Muscle layer of duodenum (tissue), 2 donors: Measurements from ENCODE around the gene FRZB.
"Not testable (repeated sequence)": the region's sequence is repeated elsewhere in the genome, so short reads cannot be mapped to it uniquely, and the experiment has no call there.

Source experiments
- H3K27ac ChIP-seq: one replicate; pipeline ENCODE4 v1.7.0; 2013; ENCODE audit warnings: mild to moderate bottlenecking, low read length
- H3K27me3 ChIP-seq: one replicate; pipeline ENCODE4 v1.7.0; 2013; ENCODE audit warnings: low read depth, mild to moderate bottlenecking, control low read depth, low read length
- H3K36me3 ChIP-seq, 2 donors: one replicate each; pipeline ENCODE4 v1.7.0; 2013; ENCODE audit warnings: low read length in 2 of 2, control low read depth in 1 of 2, mild to moderate bottlenecking in 1 of 2; ENCODE audit not compliant: insufficient read depth in 2 of 2, control insufficient read depth in 1 of 2
- H3K4me1 ChIP-seq, 2 donors: one replicate each; pipeline ENCODE4 v1.7.0; 2013; ENCODE audit warnings: low read length in 2 of 2, mild to moderate bottlenecking in 2 of 2, control low read depth in 1 of 2, moderate library complexity in 1 of 2; ENCODE audit not compliant: insufficient read depth in 2 of 2, control insufficient read depth in 1 of 2
- H3K4me3 ChIP-seq, 2 donors: one replicate each; pipeline ENCODE4 v1.7.0; 2013; ENCODE audit warnings: low read length in 2 of 2, low read depth in 1 of 2, mild to moderate bottlenecking in 1 of 2
- H3K9me3 ChIP-seq, 2 donors: one replicate each; pipeline ENCODE4 v1.7.0; 2013; ENCODE audit warnings: low read length in 2 of 2, control low read depth in 1 of 2, mild to moderate bottlenecking in 1 of 2; ENCODE audit not compliant: control insufficient read depth in 1 of 2
- donor health status: healthy.

The FRZB gene

DNA sequence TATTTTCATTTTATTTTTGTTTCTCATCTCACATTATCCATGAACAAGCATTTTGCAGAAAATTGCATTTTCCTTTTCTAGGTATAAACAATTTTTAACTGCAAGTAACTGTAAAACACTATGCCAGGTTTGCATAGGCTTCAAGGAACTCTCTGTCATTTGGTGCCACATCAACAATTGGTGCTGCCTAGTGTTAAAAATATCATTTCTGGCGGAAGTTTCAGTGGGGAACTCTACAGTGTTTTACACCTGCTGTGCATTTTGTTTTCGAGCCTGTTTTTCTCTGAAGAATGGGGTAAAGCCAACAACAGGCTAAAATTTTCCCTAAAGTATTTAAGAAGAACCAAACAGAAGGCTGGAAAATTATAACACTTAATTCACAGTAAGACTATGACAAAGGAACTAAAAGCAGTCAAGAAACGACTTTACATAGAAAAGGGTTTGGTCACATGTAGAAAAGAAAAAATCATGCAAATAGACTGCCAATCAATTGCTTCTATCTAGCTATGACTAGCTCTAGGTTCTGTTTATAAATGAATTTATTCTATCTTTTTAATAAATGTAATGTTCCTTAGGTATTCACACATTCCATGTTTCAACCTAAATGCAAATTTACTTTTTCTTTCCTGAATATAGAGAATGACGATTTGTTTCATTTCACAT, 21.4 kb upstream of the FRZB start:
- Histone ChIP-seq H3K9me3 (no peaks in the 10 kb centered on the region), H3K36me3 (no peaks in the 10 kb centered on the region), H3K4me1 (no peaks in the 10 kb centered on the region), H3K27ac (no peak overlapping the region), H3K27me3 (no peaks in the 10 kb centered on the region), H3K4me3 (no peak overlapping the region)

GRCh38 chr2:182887093-182887492, 20.7 kb upstream of the FRZB start:
- no peak overlapping the region for H3K4me3 ChIP-seq
- H3K27me3 ChIP-seq: no peaks in the 10 kb centered on the region
- no peak overlapping the region for H3K27ac ChIP-seq
- H3K9me3 ChIP-seq: no peaks in the 10 kb centered on the region
- H3K36me3 ChIP-seq: no peaks in the 10 kb centered on the region
- H3K4me1 ChIP-seq: no peaks in the 10 kb centered on the region

DNA sequence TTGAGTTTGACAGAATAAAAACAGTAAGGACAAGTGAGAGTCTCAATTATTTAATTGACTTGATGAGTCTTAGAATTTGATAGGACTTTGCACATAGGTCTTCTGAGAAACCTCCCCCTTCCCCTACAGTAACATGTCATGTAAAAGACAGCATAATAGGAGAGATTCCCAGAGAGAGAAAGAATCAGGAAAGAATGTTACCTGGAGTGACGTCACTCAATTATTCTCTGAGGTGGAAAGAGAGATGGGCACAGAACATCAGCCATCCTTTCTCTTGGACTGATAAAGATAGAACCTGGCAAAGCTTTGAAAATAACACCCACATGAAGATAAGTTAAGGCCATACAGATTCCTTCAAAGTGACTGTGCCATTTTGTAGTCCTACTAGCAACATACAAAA, 19.3 kb upstream of the FRZB start:
- no peaks in the 10 kb centered on the region for H3K4me1 ChIP-seq
- no peak overlapping the region for H3K27ac ChIP-seq
- H3K4me3 ChIP-seq: no peak overlapping the region
- no peaks in the 10 kb centered on the region for H3K9me3 ChIP-seq
- no peaks in the 10 kb centered on the region for H3K36me3 ChIP-seq
- no peaks in the 10 kb centered on the region for H3K27me3 ChIP-seq

DNA sequence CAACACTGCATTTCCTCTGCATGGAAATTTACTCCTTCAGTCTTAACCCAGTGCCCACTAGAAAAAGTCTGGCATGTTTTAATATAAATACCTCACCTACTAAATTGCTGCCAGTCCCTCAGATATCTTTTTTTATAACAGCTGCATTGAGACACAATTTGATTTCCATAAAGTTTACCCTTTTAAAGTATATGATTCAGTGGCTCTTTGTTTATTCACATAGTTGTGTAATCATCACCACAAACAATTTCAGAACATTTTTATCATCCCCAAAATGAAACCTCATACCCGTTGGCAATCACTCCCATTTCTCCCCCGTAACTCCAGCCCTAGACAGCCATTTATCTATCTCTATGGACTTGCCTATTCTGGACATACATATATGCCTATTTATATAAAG, 17.0 kb upstream of the FRZB start:
- Histone ChIP-seq H3K4me3 (no peak overlapping the region), H3K27ac (no peak overlapping the region), H3K9me3 (no peaks in the 10 kb centered on the region), H3K4me1 (no peaks in the 10 kb centered on the region), H3K36me3 (no peaks in the 10 kb centered on the region), H3K27me3 (no peaks in the 10 kb centered on the region)

DNA sequence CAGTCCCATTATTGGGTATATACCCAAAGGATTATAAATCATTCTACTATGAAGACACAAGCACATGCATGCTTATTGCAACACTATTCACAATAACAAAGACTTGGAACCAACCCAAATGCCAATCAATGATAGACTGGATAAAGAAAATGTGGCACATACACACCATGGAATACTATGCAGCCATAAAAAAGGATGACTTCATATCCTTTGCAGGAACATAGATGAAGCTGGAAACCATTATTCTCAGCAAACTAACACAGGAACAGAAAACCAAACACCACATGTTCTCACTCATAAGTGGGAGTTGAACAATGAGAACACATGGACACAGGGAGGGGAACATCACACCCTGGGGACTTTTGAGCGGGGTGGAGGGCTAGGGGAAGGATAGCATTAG, 13.7 kb upstream of the FRZB start:
- not testable (repeated sequence) for H3K36me3 ChIP-seq, H3K27ac ChIP-seq, H3K4me3 ChIP-seq, H3K27me3 ChIP-seq, H3K9me3 ChIP-seq, H3K4me1 ChIP-seq

- not testable (repeated sequence) for H3K36me3 ChIP-seq, H3K4me3 ChIP-seq, H3K4me1 ChIP-seq, H3K27ac ChIP-seq, H3K9me3 ChIP-seq, H3K27me3 ChIP-seq
These were observed 10.2 kb upstream of the FRZB start for GRCh38 chr2:182876653-182877052.

DNA sequence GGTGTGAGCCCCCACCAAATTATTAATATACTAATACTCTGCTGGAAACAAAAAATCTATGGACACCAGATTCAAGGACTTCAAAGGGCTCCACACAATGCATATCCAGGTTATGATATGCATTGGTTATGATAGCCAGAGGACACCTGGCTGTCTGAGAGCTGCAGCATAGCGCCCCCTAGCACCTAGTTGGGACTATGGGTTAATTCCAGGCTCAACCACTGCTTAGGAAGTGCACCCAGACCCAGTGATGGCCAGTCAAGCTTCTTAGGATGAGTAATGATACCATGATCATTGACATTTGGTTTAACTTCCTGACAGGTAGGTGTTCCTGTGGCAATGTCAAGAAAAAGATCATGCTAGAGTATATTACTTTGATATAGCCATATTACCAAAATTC, 3.8 kb upstream of the FRZB start:
- H3K27me3 ChIP-seq: no peaks in the 10 kb centered on the region
- H3K36me3 ChIP-seq: no peaks in the 10 kb centered on the region
- peaks cover 0 to 17% of the 10 kb centered on the region in 2 donors for H3K4me1 ChIP-seq
- H3K9me3 ChIP-seq: no peaks in the 10 kb centered on the region
- H3K27ac ChIP-seq: no peak overlapping the region
- H3K4me3 ChIP-seq: no peak overlapping the region

- Histone ChIP-seq H3K4me1 (peaks cover 0 to 17% of the 10 kb centered on the region in 2 donors), H3K9me3 (no peaks in the 10 kb centered on the region), H3K27me3 (no peaks in the 10 kb centered on the region), H3K4me3 (no peak overlapping the region), H3K36me3 (no peaks in the 10 kb centered on the region), H3K27ac (no peak overlapping the region)
These were observed 1.8 kb upstream of the FRZB start for GRCh38 chr2:182868054-182868796.

GRCh38 chr2:182867426-182868053, 1.1 kb upstream of the FRZB start:
- Histone ChIP-seq H3K27me3 (no peaks in the 10 kb centered on the region), H3K4me1 (peaks cover 0 to 17% of the 10 kb centered on the region in 2 donors), H3K4me3 (peak overlapping the region; percentile 71 to 81), H3K9me3 (no peaks in the 10 kb centered on the region), H3K27ac (peak overlapping the region; percentile 8), H3K36me3 (no peaks in the 10 kb centered on the region)

GRCh38 chr2:182866095-182866460, 359 bp downstream of the FRZB start:
- H3K36me3 ChIP-seq: no peaks in the 10 kb centered on the region
- H3K4me1 ChIP-seq: peaks cover 0 to 17% of the 10 kb centered on the region in 2 donors
- H3K27ac ChIP-seq: no peak overlapping the region
- no peaks in the 10 kb centered on the region for H3K27me3 ChIP-seq
- no peaks in the 10 kb centered on the region for H3K9me3 ChIP-seq
- peak overlapping the region; percentile 71 to 81 for H3K4me3 ChIP-seq

- Histone ChIP-seq H3K27me3 (no peaks in the 10 kb centered on the region), H3K4me1 (peaks cover 0 to 17% of the 10 kb centered on the region in 2 donors), H3K4me3 (peak overlapping the region; percentile 71 to 81), H3K27ac (no peak overlapping the region), H3K36me3 (no peaks in the 10 kb centered on the region), H3K9me3 (no peaks in the 10 kb centered on the region)
These were observed 1.4 kb downstream of the FRZB start for GRCh38 chr2:182864949-182865570.
